ENCODE data around the gene MVK. TPM values are rescaled to one million over a fixed set of nuclear protein-coding genes. Genes with fewer than 3 reads are reported as not detected.

MVK gene
- total RNA-seq, 6 experiments from 2014 or later = 14.2 to 60.0 (median 37.6) TPM

DNA sequence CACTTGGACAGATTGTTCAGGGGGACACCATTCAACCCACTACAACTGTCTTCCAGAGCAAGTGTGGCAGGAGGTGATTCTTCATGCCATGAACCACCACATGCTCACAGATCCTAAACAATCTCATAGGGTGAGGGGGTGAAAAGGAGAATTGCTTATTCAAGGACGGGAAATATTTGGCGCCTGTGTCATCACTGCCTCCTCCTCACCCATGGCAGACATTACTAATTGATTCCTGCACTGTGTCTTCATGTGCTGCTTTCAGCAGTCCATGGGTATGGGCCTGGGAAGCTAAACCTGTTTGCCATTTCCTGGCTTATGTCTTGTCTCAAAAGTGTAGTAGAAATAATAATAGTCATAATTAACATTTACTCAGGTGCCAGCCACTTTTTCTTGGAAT is 31.6 kb upstream of the MVK start:
- TF ChIP-seq, protein P1, sequence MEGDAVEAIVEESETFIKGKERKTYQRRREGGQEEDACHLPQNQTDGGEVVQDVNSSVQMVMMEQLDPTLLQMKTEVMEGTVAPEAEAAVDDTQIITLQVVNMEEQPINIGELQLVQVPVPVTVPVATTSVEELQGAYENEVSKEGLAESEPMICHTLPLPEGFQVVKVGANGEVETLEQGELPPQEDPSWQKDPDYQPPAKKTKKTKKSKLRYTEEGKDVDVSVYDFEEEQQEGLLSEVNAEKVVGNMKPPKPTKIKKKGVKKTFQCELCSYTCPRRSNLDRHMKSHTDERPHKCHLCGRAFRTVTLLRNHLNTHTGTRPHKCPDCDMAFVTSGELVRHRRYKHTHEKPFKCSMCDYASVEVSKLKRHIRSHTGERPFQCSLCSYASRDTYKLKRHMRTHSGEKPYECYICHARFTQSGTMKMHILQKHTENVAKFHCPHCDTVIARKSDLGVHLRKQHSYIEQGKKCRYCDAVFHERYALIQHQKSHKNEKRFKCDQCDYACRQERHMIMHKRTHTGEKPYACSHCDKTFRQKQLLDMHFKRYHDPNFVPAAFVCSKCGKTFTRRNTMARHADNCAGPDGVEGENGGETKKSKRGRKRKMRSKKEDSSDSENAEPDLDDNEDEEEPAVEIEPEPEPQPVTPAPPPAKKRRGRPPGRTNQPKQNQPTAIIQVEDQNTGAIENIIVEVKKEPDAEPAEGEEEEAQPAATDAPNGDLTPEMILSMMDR (IDR thresholded peaks at IDR 0.05) = no peak
- no peak for TF ChIP-seq POLR2A (IDR thresholded peaks at IDR 0.05)

DNA sequence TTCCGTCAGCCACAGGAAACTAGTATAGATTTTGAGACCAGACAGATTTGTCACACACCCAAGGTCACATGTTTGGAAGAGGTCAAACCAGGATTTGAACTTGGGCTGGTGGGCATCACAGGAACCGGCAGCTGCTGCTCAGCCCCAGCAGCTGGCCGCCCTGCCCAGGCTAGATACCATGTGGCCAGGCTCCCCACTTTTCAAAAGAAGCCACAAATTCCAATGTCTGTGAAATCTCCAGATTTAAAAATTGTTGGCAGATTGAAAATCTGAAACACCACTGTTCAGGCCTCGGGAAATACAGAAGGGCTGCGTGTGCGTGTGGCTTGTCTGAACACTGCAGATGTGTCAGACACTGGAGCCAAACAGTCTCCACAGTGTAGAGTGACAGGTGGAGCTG is 30.7 kb upstream of the MVK start:
- ATAC-seq (no peak), DNase-seq (no peak)
- peaks cover 0 to 3% (median 0%) of the 10 kb centered on the region in 4 donors for H3K4me1 ChIP-seq
- intact Hi-C loops (cut with DNase I) = no loop called here
- H3K27ac ChIP-seq = no peak overlapping the region
- WGBS (ENCODE audit: insufficient coverage, low coverage, low lambda C conversion rate, missing lambda C conversion rate) = 83% methylated on average over 5 of the region's 6 CpGs
- H3K27me3 ChIP-seq = no peaks in the 10 kb centered on the region
- no peaks in the 10 kb centered on the region for H3K36me3 ChIP-seq
- no peaks in the 10 kb centered on the region for H3K9me3 ChIP-seq
- no peak overlapping the region for H3K4me3 ChIP-seq
- no peak for TF ChIP-seq POLR2A (IDR thresholded peaks at IDR 0.05)
- TF ChIP-seq, protein P1 (IDR thresholded peaks at IDR 0.05) = no peak

More for the DNA sequence above, 31.6 kb upstream of the MVK start:
- Histone ChIP-seq H3K36me3 (no peaks in the 10 kb centered on the region), H3K9me3 (no peaks in the 10 kb centered on the region), H3K27me3 (no peaks in the 10 kb centered on the region), H3K4me1 (peaks cover 0 to 3% (median 0%) of the 10 kb centered on the region in 4 donors), H3K4me3 (no peak overlapping the region), H3K27ac (no peak overlapping the region)
- DNase-seq (no peak), ATAC-seq (no peak)
- 100% methylated on average over 2 of the region's 2 CpGs for WGBS (ENCODE audit: insufficient coverage, low coverage, low lambda C conversion rate, missing lambda C conversion rate)
- intact Hi-C loops (cut with DNase I) = no loop called here

DNA sequence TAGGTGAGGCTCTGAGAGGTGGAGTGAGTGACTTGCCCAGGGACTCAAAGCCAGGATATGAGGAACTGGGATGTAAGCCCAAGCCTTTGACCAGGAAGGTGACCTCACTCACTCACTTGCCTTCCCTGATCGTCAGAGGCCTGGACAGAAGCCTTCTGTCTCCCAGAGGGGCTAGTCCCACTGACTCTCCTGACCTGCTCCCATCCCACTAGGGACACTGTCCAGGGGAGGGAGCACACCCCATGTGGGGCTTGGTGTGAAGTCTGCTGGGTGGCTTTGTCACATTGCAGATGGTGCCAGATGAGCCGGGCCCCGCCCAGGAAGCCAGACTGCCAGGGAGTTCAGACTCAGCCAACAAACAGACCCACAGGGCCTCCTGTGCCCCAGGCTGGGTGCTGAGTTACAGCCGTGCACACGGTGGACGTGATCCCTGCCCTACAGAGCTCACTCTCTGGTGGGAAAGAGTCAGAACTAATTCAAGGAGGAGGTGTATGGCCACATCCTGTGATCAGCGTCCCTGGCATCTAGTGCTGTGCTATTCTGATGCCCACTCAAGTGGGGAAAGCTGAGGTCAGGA is 28.6 kb upstream of the MVK start:
- Histone ChIP-seq H3K4me3 (no peak overlapping the region), H3K9me3 (no peaks in the 10 kb centered on the region), H3K27ac (no peak overlapping the region), H3K4me1 (peaks cover 0 to 6% (median 0%) of the 10 kb centered on the region in 4 donors), H3K36me3 (no peaks in the 10 kb centered on the region), H3K27me3 (no peaks in the 10 kb centered on the region)
- intact Hi-C loops (cut with DNase I) = no loop called here
- DNase-seq = no peak
- TF ChIP-seq, protein P1 (IDR thresholded peaks at IDR 0.05) = no peak
- no peak for TF ChIP-seq POLR2A (IDR thresholded peaks at IDR 0.05)
- ATAC-seq = peak; percentile 34 to 66 (median 40)
- no CpG with 5 or more reads among the region's 7 CpGs for WGBS (ENCODE audit: insufficient coverage, low coverage, low lambda C conversion rate, missing lambda C conversion rate)

DNA sequence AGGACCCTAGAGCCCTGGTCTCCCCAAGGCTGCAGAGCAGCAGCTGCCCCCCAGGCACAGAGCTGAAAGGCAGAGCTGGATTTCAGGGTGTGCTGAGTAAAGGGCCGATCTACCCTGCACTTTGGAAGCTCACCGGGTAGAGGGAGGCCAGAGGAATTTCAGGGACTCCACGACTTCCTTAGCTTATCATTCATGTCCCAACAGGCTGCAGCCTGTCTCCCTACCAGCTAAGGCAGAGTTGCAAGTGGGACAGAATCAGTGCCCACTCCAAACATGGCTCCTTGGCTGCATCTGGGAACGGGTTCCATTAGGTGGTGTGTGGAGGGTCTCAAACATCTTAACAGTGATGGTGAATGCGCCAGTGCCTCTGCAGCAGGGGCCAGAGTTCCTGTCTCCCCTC is 27.8 kb upstream of the MVK start:
- WGBS (ENCODE audit: insufficient coverage, low coverage, low lambda C conversion rate, missing lambda C conversion rate) = 80% methylated on average over 1 of the region's 5 CpGs
- H3K27ac ChIP-seq = no peak overlapping the region
- H3K36me3 ChIP-seq = no peaks in the 10 kb centered on the region
- TF ChIP-seq POLR2A (IDR thresholded peaks at IDR 0.05) = no peak
- TF ChIP-seq, protein P1 (IDR thresholded peaks at IDR 0.05) = no peak
- no peaks in the 10 kb centered on the region for H3K9me3 ChIP-seq
- H3K4me1 ChIP-seq = peaks cover 0 to 6% (median 0%) of the 10 kb centered on the region in 4 donors
- no peaks in the 10 kb centered on the region for H3K27me3 ChIP-seq
- intact Hi-C loops (cut with DNase I) = no loop called here
- ATAC-seq = no peak
- no peak for DNase-seq
- no peak overlapping the region for H3K4me3 ChIP-seq

Data from right lobe of liver (tissue), 6 donors.